ENCODE data around the gene CMTM5. TPM values are rescaled to one million over a fixed set of nuclear protein-coding genes. Genes with fewer than 3 reads are reported as not detected.

CMTM5 gene
- total RNA-seq, 2 donors from 2014 or later = 0.40 to 1.4 TPM

GRCh38 chr14:23339506-23340268 lies 37.2 kb upstream of the CMTM5 start:
- WGBS, 2 experiments (ENCODE audit: insufficient coverage in 1 of 2, insufficient read length in 1 of 2) = 88 to 92% methylated on average over 1 of the region's 1 CpG
- peaks cover 59% of the 10 kb centered on the region for H3K9me3 Mint-ChIP-seq
- H3K27ac Mint-ChIP-seq = no peak overlapping the region
- Histone ChIP-seq H3K4me3 (ENCODE audit: low read length) (peak overlapping the region; percentile 26), H3K27ac (ENCODE audit: low read depth, low read length) (no peak overlapping the region), H3K27me3 (ENCODE audit: control insufficient read depth, insufficient read depth, low read length, poor library complexity, severe bottlenecking) (no peaks in the 10 kb centered on the region), H3K4me1 (ENCODE audit: control insufficient read depth, insufficient read depth, low read length) (peaks cover 3% of the 10 kb centered on the region), H3K9me3 (ENCODE audit: control insufficient read depth, low read length) (peaks cover 68% of the 10 kb centered on the region), H3K36me3 (ENCODE audit: control insufficient read depth, insufficient read depth, low read length) (no peaks in the 10 kb centered on the region), H3K9ac (ENCODE audit: extremely low read depth, low read length, poor library complexity, severe bottlenecking) (no peak overlapping the region)
- DNase-seq = no peak
- H3K27me3 Mint-ChIP-seq (ENCODE audit: insufficient read depth) = peaks cover 30% of the 10 kb centered on the region
- no peak for TF ChIP-seq CTCF (conservative IDR thresholded peaks at IDR 0.05)
- H3K4me1 Mint-ChIP-seq = peaks cover 5% of the 10 kb centered on the region
- peaks cover 6% of the 10 kb centered on the region for H3K36me3 Mint-ChIP-seq (ENCODE audit: low read depth)
- no peak overlapping the region for H3K4me3 Mint-ChIP-seq

- Histone ChIP-seq H3K9ac (ENCODE audit: extremely low read depth, low read length, poor library complexity, severe bottlenecking) (no peak overlapping the region), H3K4me1 (ENCODE audit: control insufficient read depth, insufficient read depth, low read length) (peaks cover 19% of the 10 kb centered on the region), H3K4me3 (ENCODE audit: low read length) (peak overlapping the region; percentile 61), H3K9me3 (ENCODE audit: control insufficient read depth, low read length) (peaks cover 36% of the 10 kb centered on the region), H3K27me3 (ENCODE audit: control insufficient read depth, insufficient read depth, low read length, poor library complexity, severe bottlenecking) (no peaks in the 10 kb centered on the region), H3K27ac (ENCODE audit: low read depth, low read length) (no peak overlapping the region), H3K36me3 (ENCODE audit: control insufficient read depth, insufficient read depth, low read length) (no peaks in the 10 kb centered on the region)
- 91% methylated on average over 3 of the region's 3 CpGs; no CpG with 5 or more reads in 1 of the 2 experiments for WGBS, 2 experiments (ENCODE audit: insufficient coverage in 1 of 2, insufficient read length in 1 of 2)
- peak; percentile 33 for TF ChIP-seq CTCF (conservative IDR thresholded peaks at IDR 0.05)
- peak; percentile 10 for DNase-seq
- no peak overlapping the region for H3K27ac Mint-ChIP-seq
- peaks cover 6% of the 10 kb centered on the region for H3K36me3 Mint-ChIP-seq (ENCODE audit: low read depth)
- peaks cover 2% of the 10 kb centered on the region for H3K27me3 Mint-ChIP-seq (ENCODE audit: insufficient read depth)
- no peak overlapping the region for H3K4me3 Mint-ChIP-seq
- H3K4me1 Mint-ChIP-seq = peaks cover 23% of the 10 kb centered on the region
- H3K9me3 Mint-ChIP-seq = peaks cover 28% of the 10 kb centered on the region
These were observed 32.4 kb upstream of the CMTM5 start for GRCh38 chr14:23344481-23344880.

GRCh38 chr14:23345987-23346692 lies 30.7 kb upstream of the CMTM5 start:
- 70 to 72% methylated on average over 9 to 13 of the region's 13 CpGs for WGBS, 2 experiments (ENCODE audit: insufficient coverage in 1 of 2, insufficient read length in 1 of 2)
- Mint-ChIP-seq H3K4me3 (peak overlapping the region; percentile 10), H3K27ac (peak overlapping the region; percentile 34), H3K36me3 (ENCODE audit: low read depth) (peaks cover 19% of the 10 kb centered on the region), H3K4me1 (peaks cover 23% of the 10 kb centered on the region), H3K27me3 (ENCODE audit: insufficient read depth) (peaks cover 17% of the 10 kb centered on the region), H3K9me3 (peaks cover 14% of the 10 kb centered on the region)
- H3K27me3 ChIP-seq (ENCODE audit: control insufficient read depth, insufficient read depth, low read length, poor library complexity, severe bottlenecking) = peaks cover 4% of the 10 kb centered on the region
- H3K9ac ChIP-seq (ENCODE audit: extremely low read depth, low read length, poor library complexity, severe bottlenecking) = no peak overlapping the region
- H3K4me1 ChIP-seq (ENCODE audit: control insufficient read depth, insufficient read depth, low read length) = peaks cover 19% of the 10 kb centered on the region
- no peaks in the 10 kb centered on the region for H3K36me3 ChIP-seq (ENCODE audit: control insufficient read depth, insufficient read depth, low read length)
- peak; percentile 58 for TF ChIP-seq CTCF (conservative IDR thresholded peaks at IDR 0.05)
- H3K4me3 ChIP-seq (ENCODE audit: low read length) = peak overlapping the region; percentile 61
- peaks cover 19% of the 10 kb centered on the region for H3K9me3 ChIP-seq (ENCODE audit: control insufficient read depth, low read length)
- H3K27ac ChIP-seq (ENCODE audit: low read depth, low read length) = no peak overlapping the region
- DNase-seq = peak; percentile 75
